Peyer's patch (tissue), 4 donors: ENCODE data around the gene DOCK4.

ENCODE experiments used
- POLR2A ChIP-seq, 2 donors: fragments of 450-650 bp; IDR thresholded peaks; one replicate each; pipeline ENCODE4 v1.5.1; 2017; ENCODE audit warnings: antibody characterized with exemption in 2 of 2, mild to moderate bottlenecking in 2 of 2, moderate library complexity in 2 of 2
- TF ChIP-seq, protein P1 (sequence below), 6 experiments: fragments of 450-650 bp in 4 of 6; fragments of 200-600 bp in 2 of 6; sonication (generic) in 1 of 6; IDR thresholded peaks; one replicate each; pipeline ENCODE4 v1.5.1; 2017 to 2019; ENCODE audit warnings: antibody characterized with exemption in 6 of 6, mild to moderate bottlenecking in 3 of 6, moderate library complexity in 1 of 6

GRCh38 chr7:112105584-112106530 lies 100.3 kb downstream of the DOCK4 start:
- TF ChIP-seq, protein P1, sequence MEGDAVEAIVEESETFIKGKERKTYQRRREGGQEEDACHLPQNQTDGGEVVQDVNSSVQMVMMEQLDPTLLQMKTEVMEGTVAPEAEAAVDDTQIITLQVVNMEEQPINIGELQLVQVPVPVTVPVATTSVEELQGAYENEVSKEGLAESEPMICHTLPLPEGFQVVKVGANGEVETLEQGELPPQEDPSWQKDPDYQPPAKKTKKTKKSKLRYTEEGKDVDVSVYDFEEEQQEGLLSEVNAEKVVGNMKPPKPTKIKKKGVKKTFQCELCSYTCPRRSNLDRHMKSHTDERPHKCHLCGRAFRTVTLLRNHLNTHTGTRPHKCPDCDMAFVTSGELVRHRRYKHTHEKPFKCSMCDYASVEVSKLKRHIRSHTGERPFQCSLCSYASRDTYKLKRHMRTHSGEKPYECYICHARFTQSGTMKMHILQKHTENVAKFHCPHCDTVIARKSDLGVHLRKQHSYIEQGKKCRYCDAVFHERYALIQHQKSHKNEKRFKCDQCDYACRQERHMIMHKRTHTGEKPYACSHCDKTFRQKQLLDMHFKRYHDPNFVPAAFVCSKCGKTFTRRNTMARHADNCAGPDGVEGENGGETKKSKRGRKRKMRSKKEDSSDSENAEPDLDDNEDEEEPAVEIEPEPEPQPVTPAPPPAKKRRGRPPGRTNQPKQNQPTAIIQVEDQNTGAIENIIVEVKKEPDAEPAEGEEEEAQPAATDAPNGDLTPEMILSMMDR (IDR thresholded peaks at IDR 0.05), result no peak
- no peak for TF ChIP-seq POLR2A (IDR thresholded peaks at IDR 0.05)
